Measurements from ENCODE around the gene STARD10.
"Not testable (repeated sequence)": the region's sequence is repeated elsewhere in the genome, so short reads cannot be mapped to it uniquely, and the experiment has no call there.

STARD10 gene

DNA sequence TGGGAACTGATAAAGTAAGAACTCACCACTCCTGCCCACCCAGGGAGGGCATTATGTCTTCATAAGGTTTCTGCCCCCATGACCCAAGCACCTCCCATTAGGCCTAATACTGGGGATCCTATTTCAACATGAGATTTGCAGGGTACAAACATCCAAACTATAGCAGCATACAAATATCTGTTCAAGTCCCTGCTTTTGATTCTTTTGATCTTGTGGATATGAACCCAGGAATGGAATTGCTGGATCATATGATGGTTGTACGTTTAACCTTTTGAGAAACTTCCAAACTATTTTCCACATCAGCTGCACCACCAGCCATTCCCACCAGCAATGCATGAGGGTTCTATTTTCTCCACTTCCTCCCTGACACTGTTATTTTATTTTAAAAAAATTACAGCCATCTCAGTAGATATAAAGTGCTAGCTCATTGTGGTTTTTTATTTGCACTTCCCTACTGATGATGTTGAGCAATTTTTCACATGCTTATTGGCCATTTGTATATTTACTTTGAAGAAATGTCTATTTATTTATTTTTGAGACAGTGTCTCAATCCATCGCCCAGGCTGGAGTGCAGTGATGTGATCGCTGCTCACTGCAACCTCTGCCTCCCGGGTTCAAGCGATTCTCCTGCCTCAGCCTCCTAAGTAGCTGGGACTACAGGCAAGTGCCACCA lies 13.3 kb upstream of the STARD10 start:
- no peak for DNase-seq

DNA sequence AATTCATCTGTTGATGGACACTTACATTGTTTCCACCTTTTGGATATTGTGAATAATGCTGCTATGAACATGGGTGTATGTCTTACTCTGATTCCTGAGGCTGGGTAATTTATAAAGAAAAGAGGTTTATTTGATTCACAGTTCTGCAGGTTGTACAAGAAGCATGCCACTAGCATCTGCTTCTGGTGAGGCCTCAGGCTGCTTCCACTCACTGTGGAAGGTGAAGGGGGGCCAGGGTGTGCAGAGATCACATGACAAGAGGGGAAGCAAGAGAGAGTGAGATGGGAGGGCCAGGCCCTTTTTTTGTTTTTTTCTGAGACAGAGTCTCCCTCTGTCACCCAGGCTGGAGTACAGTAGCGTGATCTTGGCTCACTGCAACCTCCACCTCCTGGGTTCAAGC lies 12.5 kb upstream of the STARD10 start:
- DNase-seq: not testable (repeated sequence)

DNA sequence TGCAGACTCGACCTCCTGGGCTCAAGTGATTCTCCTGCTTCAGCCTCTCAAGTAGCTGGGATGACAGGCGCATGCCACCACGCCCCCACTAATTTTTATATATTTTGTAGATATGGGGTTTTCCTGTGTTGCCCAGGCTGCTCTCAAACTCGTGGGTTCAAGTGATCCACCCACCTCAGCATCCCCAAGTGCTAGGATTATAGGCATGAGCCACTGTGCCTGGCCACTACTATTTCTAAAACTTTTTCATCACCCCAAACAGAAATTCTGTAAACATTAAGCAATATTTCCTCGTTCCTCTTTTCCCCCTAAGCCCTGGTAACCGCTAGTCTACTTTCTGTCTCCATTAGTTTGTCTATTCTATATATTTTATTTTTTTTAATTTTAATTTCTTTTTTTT lies 11.4 kb upstream of the STARD10 start:
- no peak for DNase-seq

DNA sequence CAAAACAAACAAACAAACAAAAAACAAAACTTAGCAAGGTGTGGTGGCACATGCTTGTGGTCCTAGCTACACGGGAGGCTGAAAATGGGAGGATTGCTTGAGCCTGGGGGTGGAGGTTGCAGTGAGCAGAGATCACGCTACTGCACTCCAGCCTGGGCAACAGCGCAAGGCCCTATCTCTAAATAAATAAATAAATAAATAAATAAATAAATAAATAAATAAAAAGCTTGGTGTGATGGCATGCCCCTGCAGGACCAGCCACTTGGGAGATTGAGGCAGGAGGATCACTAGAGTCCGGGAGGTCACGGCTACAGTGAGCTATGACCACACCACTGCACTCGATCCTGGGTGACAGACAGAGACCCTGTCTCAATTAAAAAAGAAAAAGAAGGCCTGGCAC lies 9.0 kb upstream of the STARD10 start:
- DNase-seq: no peak

DNA sequence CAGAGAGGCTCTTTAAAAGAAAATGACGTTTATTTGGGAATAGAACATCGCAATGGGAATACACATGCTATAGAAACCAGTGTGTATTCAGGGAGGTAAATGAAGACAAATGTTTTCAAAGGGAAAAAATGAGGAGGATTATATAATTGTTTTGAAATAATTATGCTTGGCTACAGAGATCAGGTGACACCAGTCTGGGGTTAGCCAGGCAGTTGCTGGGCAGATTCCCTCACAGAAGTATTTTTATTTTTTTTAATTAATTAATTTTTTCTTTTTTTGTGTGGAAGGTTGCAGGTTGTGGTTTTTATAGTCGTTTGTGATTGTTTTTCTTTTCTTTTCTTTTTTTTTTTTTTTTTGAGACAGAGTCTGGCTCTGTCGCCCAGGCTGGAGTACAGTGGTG lies 5.6 kb upstream of the STARD10 start:
- DNase-seq: no peak

DNA sequence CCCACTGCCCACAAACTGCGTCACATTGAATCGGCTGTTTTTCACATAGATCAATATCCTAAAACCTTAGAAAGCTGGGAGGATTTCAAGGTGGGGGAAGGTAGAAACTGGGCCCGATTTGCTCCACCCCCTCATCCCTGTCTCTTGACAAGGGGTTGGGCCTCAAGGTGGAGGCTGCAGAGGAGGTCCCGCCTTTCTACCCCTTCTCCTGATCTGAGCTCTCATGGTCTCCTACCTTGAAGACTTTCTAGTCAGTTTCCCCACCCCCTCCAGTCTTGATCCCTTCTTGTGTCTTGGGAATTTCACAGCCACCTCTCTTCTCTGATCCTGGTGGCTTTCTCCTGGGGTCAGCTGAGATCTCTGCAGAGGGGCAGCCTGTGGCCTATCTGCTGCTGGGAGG lies 4.5 kb upstream of the STARD10 start:
- no peak for DNase-seq

DNA sequence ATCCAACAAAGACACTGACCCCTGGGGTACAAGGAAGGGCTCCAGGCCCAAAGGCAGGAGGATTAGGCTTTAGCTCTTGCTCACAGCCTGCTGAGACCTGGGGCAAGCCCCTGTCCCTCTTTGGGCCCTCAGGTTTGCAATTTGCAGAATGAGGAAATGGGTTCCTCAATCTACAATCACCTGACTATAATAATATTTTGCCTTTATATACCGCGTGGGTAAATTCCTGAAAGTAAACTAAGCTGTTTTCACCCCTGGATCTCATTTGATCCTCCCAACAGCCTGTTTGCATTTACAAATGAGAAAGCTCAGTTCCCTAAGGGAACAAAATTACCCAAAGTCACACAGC lies 797 bp downstream of the STARD10 start:
- DNase-seq: no peak

DNA sequence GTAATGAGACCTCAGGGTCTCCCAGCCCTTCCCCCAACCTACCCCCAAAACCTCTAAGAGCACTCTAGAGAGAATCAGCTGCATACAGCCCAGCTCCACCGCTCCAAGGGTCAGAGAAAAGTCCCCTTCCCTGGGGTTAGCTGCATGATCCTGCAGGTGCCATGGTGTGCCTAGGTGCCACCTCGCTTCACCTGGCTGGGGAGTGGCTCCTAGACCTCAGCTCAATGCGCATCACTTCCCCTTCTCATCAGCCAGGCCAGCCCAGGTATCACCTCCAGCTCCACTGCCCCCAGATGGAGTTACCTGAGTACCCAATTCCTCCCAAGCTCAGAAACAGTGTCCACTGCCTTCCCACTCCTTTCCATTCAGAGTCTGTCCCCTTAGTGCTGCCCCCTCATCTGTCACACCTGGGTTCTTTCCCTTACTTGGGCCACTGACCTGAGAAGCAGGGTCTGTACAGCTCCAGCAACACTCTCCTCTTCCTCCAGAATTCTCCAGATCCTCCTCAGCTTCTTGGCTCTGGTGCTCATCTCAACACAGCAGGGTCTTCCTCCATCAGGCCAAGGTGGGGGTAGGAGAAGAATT lies 1.3 kb downstream of the STARD10 start:
- DNase-seq: no peak

DNA sequence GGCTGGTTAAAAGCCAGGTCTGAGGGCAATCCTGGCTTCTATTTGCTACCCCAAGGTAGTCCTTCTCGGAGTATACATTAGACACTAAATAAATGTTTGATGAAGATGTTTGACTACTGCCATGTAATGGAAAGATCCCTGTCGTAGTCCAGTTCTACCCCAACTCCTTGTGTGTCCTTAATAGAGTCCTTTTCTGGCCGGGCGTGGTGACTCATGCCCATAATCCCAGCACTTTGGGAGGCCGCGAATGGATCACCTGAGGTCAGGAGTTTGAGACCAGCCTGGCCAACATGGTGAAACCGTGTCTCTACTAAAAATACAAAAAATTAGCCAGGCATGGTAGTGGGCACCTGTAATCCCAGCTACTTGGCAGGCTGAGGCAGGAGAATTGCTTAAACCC lies 2.6 kb downstream of the STARD10 start:
- DNase-seq: not testable (repeated sequence)

DNA sequence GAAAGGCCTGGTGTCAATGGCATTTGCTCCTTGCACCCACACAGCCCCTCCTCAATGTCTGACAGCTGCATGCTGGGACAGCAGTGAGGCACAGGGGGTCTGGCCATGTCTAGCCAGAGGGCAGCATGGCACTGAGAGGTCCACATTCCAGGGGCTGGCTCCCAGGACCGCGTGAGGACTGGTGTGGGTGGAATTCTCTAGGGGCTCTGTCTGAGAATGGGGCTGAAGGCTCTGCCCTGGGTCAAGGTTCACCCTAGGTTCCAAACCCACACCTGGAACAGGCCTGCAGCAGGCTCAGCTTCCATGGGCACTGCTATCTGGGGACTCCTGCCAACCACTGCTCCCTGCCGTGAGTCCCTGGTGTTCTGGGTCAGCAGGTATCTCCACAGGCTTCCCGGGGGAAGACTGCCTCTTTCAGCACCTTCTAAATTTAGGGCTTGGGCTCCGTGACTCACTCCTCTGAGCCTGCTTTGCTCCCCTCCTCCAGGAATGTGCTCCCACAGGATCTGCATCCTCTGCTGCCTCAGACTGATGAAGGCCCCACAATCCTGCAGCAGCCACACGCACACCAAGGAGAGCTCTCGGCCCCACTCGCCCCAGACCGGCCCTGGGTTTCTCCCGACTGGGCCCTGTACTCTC lies 4.2 kb downstream of the STARD10 start:
- DNase-seq: no peak

DNA sequence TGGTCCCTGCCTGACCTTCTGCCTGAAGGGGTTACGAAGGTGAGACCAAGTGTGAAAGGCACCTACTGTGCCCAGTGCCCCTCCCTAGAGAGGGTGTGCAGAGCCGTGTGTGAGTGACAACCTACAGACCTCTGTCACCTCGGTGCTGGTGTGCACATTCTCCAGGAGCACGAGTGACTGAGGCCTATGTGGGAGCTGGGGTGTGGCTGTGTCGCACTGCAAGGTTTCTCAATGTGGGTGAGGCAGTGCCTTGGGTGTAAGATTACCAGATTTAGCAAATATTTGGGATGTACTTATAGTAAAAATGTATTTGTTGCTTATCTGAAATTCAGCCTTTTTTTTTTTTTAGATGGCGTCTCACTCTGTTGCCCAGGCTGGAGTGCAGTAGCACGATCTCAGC lies 5.6 kb downstream of the STARD10 start:
- DNase-seq: no peak

DNA sequence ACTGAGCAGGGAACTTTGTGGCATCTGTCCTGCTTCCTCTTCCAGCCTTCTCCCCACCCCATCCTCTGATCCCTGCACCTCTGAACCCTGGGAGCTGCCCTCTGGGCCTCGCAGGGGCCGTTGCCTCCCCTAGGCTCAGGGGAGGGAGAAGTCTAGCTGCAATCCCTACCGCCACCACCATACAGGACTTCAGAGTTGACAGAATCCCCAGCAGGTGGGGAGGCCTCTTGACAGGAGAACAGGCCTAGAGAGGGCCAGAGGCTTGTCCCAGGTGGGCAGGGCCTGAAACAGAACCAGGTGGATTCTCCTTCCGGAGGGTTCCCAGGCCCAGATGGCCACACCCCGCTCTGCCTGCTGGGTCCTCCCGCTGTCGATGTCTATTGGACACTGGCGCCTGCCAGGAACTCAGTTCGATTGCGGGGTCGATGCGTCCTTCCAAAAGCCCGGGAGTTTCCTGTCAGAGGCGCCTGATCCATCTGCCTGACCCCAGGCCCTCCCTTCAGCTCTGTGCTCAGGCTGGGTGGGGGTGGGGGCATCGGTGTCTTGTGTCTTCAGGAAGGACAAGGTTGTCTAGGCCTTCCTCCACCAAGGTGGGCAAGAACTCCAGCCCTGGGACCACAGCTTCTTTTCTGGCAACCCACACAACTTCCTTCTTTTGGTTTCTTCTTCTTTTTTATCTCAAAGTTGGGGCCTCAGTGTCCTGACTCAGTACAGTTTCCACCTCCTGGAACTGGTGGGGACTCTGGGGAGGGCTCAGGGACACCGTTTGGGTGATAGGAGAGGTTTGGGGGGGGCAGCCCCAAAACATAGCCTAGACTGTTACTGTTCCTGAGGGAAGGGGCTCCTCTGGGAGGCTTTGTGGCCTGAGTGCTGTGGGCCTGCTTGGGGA lies 6.4 kb downstream of the STARD10 start:
- peak; percentile 98 for DNase-seq

DNA sequence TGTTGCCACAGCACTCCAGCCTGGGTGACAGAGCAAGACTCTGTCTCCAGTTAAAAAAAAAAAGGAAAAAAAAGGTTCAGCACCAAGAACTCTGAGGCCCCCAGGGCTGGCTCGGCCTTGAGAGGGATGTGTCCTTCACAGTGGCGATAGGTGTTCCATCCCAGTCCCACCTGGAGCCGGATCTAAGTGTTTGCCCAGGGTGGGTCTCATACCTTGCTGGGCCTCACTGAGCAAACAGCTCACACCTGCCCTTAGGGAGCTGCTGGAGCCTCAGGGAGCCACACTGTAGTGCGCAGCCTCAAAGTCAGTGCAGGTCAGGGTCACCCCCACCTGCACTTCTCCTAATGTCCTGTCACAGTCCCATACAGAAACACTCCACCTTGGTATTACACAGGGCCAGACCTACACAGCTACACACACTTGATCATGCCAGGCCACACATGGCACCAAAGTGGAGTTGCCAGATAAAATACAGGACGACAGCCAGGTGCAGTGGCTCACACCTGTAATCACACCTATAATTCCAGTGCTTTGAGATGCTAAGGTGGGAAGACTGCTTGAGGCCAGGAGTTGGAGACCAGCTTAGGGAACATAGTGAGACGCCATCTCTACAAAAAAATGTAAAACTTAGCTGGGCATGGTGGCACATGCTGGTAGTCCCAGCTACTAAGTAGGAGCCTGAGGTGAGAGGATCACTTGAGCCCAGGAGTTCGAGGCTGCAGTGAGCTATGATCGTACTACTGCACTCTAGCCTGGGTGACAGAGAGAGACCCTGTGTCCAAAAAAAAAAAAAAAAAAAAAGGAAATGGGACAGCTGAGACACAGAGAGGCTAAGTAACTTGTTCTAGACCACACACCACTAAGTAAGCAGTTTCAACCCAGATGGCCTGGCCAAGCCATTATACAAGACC lies 7.3 kb downstream of the STARD10 start:
- DNase-seq: peak; percentile 96

DNA sequence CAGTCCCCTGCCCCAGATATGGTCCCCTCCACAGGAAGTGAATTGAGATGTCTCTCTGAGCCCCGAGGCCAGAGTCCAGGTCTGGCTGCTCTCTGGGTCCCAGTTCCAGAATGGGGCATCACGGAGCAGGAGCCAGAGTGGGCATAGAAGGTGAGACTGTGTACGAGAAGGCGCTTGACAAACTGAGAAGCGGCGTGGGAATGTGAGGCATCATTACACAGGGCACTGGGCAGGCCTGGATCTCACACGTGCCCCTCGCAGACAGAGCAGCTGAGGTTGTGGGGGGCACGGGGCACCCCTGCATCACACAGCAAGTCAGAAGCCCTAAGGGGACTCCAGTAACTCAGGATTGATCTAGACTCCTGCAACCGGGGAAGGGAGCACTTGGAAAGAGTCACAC lies 9.2 kb downstream of the STARD10 start:
- no peak for DNase-seq

DNA sequence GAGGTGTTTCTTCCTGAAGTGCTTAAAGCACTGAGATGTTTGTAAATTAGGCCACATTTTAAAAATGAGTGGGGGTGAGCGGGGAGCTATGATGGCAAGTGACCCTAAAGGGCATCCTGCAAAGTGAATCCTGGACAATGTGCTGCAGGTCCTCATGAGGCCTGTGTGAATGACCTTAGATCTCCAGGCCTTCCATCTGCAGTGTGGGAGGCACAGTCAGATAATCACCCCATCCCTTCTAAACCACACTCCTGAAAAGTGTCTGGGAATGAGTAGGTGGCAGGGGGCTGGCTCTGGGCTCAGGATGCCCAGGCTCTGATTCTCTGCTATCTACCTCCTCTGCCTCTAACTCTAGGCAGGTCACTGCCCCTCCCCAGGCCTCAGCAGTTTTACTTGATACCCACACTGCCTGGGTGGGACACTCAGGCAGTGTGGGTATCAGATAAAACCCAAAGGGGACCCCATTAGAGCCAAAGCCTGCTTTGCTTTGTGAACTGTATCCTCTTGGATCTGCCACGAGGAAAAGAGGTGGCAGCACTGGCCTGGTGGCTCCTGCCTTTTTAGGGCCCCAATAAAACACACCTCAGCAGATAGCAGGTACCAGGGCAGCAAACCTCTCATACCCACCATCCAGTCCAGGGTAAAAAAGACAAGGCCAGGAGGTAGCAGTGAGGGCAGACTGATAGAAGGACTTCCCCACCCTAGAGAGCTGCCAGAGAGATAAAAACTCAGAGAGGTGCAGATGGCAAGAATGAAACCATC lies 10.5 kb downstream of the STARD10 start:
- no peak for DNase-seq

DNA sequence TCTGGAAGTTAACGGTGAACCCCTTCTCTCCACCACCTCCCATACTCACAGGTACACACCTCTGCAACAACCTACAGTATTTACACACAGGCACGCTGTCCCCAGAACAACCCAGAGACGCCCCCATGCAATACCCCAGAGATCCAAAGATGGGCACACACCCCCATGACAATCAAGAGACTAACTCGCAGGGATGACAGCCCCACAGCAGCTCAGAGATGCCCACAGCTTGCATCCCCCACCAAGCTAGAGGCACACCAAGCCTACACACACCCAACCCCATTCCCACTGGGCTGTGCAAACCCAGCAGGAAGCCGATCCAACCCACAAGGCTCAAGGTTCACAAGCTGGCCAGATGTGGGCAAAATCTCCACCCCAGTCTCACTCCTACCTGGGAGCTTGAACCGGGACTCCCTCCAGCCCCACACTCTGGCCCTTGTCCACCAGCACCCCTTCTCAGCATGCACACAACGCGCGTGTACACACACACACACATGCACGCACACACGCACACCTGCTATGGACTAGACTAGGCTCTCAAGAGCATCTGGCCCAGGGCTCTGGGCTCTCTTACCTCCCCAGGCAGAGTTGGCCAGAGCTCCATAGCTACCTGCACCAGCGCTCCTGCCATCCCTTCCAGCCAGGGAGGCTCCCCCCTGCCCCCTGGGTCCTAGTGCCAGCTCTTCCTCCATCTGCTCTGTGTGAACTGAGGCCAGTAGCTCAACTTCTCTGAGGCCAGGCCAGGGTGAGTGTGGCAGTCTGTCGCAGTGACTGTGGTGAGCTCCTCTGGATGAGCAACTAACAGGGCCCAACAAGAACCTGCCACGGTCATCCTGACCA lies 11.5 kb downstream of the STARD10 start:
- DNase-seq: peak; percentile 63

DNA sequence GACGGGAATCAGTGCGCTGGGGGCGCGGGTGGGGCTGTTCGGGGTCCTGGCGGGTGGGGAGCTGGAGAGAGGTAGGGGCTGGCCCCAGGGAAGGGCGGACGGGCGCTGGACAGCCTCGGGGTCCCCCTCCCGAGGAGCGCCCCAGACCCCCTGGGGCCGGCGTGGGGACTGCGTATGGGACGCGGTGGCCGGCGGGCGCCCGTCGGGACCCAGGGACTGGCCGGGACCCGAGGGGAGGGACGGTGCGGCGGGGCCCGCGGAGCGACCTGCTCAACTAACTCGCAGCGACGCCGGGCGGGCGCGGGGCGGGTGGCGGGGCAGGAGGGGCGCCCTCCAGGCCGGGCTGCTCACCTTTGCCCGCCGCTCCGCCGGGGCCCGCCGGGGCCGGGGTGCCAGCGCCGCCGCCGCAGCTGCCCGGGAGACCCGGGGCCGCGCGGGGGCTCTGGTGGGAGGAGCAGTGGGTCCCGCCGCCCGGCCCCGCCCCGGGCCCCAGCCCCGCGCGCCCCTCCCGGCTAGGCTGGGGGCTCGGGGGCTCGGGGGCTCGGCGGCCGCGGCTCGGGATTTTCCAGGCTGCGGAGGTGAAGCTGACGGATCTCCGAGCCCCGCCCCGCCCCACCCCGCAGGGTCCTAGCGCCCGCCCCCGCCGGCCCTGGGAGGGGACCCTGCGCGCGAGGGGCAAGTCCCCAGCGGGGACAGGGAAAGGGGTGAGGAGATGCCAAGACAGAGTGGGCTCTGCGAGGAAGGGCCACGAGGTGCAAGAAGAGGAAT lies 12.3 kb downstream of the STARD10 start:
- peak; percentile 27 for DNase-seq

DNA sequence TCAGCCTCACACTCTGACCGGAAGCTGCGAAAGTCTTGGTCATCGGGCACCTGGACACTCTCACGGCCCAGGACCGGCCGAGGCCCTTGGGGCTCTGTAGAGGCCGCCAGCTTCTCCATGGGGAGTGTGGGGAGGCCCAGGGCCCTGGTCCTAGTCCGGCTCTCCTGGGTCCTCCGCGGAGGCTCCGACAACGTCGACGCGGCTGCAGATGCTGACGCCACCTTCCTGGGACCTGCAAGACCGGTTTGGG lies 12.9 kb downstream of the STARD10 start:
- peak; percentile 44 for DNase-seq

DNA sequence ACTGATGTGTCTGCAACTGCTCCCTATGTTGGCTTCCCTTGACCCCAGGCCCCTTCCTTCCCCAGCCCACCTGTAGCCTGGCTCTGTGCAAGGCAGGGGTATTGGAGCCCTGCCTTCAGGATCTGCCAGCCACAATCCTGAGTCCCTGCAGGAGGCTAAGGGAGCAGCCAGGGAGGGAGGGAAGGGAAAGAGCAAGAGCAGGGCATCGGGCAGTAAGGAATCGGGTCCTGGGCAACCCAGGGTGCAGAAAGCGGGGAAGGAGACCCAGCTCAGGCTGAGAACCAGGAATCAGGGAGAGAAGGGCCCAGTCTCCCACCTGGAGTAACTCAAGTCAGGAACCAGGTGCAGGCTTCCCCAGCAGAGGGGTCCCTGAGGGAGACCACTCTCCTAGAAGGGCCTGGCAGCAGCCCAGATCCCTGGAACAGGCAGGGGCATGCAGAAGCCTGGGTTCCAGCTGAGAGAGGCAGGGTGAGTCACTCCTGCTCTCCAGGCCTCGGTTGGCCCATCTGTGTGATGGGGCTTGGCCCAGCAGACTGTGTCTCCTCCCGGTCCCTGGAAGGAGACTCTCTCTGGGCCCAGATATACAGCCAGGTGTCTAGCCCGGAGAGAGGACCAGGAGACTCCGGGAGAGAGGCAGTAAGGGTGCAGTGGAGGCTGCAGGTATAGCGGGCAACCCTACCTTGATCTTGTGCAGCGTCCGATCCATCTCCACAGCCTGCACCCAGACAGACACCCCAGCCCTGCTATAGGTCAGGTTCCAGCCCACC lies 13.4 kb downstream of the STARD10 start:
- DNase-seq: no peak
